Measurements from ENCODE around the gene BRD9.

Gene BRD9

DNA sequence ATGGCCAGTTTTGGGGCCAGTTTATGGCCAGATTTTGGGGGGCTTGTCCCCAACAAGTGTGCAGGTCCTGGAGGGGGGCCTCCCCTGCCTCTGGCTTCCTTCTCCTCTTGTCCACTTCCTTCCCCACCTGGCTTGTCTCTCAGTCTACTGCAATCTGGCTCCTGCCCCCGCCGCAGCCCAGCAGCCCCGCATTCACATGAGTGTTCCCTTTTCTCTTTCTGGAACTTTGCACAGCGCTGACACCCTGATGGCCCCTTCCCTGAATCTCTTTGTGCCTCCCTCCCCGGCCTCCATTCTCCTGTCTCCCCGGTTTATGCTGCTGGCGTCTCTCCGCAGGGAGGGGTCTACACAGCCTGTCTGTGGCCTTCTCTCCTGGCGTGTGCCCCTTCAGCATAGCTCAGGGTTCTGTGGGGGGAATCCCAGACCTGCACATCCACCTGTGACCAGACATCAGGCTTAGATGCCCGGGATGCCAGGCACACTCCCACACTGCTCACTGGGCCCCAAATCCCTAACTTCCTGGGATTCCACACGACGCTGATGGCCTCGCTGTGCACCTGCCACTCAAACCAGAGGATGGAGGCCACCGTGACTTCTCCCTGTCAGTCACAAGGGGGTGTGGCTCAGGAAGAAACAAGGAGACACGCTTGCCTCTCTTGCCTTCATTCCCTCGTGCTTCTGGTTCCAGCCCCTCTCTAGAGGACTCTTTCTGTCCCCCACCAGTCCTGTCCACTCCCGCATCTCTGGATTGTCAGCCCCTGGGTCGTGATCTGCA is 17.6 kb upstream of the BRD9 start:
- Histone ChIP-seq H3K36me3 (replicated peaks; ENCODE audit: low read depth, low read length) (peaks cover 9% of the 10 kb centered on the region), H3K4me3 (ENCODE audit: low read length) (no peak overlapping the region), H3K27ac (ENCODE audit: low read length) (no peak overlapping the region), H4K20me1 (ENCODE audit: insufficient read depth, low read length) (no peaks in the 10 kb centered on the region), H2AFZ (ENCODE audit: low read depth, low read length) (no peak overlapping the region), H3K9ac (ENCODE audit: low read length) (no peak overlapping the region), H3K9me3 (ENCODE audit: insufficient read depth, low read length) (no peaks in the 10 kb centered on the region), H3K4me2 (ENCODE audit: low read length) (no peak overlapping the region), H3K4me1 (ENCODE audit: low read length) (no peaks in the 10 kb centered on the region), H3K79me2 (ENCODE audit: low read length) (no peaks in the 10 kb centered on the region), H3K27me3 (ENCODE audit: low read depth, low read length) (no peaks in the 10 kb centered on the region)
- TF ChIP-seq EZH2phosphoT487 (IDR thresholded peaks at IDR 0.05; ENCODE audit: low read depth) (no peak), CTCF (IDR thresholded peaks at IDR 0.05; ENCODE audit: low read depth, low read length) (no peak)

DNA sequence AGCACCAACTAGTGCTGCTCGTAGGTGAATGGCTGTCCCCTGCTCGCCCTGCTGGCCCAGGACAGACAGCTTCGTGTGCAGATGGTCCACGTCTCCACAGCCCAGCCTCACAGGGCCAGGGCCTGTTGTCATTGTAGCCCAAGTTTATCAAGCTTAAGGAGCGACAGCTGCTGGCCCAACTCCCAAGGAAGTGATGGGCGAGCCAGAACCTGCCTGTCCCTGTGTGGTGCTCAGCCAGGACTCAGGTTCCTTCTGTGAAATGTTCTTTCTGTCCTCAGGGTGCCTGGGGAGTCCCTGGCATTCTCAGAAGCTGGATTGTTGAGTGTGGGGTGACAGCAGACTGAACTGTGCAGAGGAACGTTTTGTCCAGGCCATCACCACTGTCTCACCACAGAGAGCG is 16.5 kb upstream of the BRD9 start:
- Histone ChIP-seq H3K27me3 (ENCODE audit: low read depth, low read length) (no peaks in the 10 kb centered on the region), H2AFZ (ENCODE audit: low read depth, low read length) (no peak overlapping the region), H3K4me3 (ENCODE audit: low read length) (no peak overlapping the region), H3K36me3 (replicated peaks; ENCODE audit: low read depth, low read length) (peaks cover 17% of the 10 kb centered on the region), H3K4me1 (ENCODE audit: low read length) (no peaks in the 10 kb centered on the region), H3K9me3 (ENCODE audit: insufficient read depth, low read length) (no peaks in the 10 kb centered on the region), H3K9ac (ENCODE audit: low read length) (no peak overlapping the region), H3K79me2 (ENCODE audit: low read length) (no peaks in the 10 kb centered on the region), H4K20me1 (ENCODE audit: insufficient read depth, low read length) (no peaks in the 10 kb centered on the region), H3K27ac (ENCODE audit: low read length) (no peak overlapping the region), H3K4me2 (ENCODE audit: low read length) (no peak overlapping the region)
- no peak for TF ChIP-seq CTCF (IDR thresholded peaks at IDR 0.05; ENCODE audit: low read depth, low read length)
- TF ChIP-seq EZH2phosphoT487 (IDR thresholded peaks at IDR 0.05; ENCODE audit: low read depth) = no peak

DNA sequence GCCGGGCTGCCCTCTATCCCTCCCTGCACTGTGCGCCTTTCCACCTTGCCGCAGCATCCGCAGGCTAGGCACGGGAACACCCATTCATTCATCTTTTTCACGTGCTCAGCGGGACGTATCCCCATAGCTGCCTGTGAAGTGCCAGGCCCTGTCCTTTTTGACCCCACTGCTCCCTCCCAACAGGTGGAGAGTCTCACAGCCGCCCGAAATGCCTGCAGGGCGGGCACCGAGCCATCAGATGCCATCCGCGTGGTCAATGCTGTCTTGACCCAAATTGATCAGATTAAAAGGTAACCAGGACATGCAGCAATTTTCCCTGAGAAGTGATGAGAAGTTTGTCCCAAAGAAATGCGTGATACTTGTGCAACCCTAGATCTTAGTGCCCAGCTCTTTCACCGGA is 15.6 kb upstream of the BRD9 start:
- Histone ChIP-seq H3K27ac (ENCODE audit: low read length) (no peak overlapping the region), H4K20me1 (ENCODE audit: insufficient read depth, low read length) (no peaks in the 10 kb centered on the region), H3K4me2 (ENCODE audit: low read length) (no peak overlapping the region), H3K4me3 (ENCODE audit: low read length) (no peak overlapping the region), H3K27me3 (ENCODE audit: low read depth, low read length) (no peaks in the 10 kb centered on the region), H3K9ac (ENCODE audit: low read length) (no peak overlapping the region), H3K9me3 (ENCODE audit: insufficient read depth, low read length) (no peaks in the 10 kb centered on the region), H3K4me1 (ENCODE audit: low read length) (no peaks in the 10 kb centered on the region), H3K79me2 (ENCODE audit: low read length) (no peaks in the 10 kb centered on the region), H3K36me3 (replicated peaks; ENCODE audit: low read depth, low read length) (peaks cover 13% of the 10 kb centered on the region), H2AFZ (ENCODE audit: low read depth, low read length) (no peak overlapping the region)
- no peak for TF ChIP-seq EZH2phosphoT487 (IDR thresholded peaks at IDR 0.05; ENCODE audit: low read depth)
- TF ChIP-seq CTCF (IDR thresholded peaks at IDR 0.05; ENCODE audit: low read depth, low read length) = no peak

- H3K9ac ChIP-seq (ENCODE audit: low read length) = no peak overlapping the region
- no peak overlapping the region for H3K27ac ChIP-seq (ENCODE audit: low read length)
- H3K4me3 ChIP-seq (ENCODE audit: low read length) = no peak overlapping the region
- H3K4me1 ChIP-seq (ENCODE audit: low read length) = no peaks in the 10 kb centered on the region
- H4K20me1 ChIP-seq (ENCODE audit: insufficient read depth, low read length) = no peaks in the 10 kb centered on the region
- no peaks in the 10 kb centered on the region for H3K9me3 ChIP-seq (ENCODE audit: insufficient read depth, low read length)
- no peaks in the 10 kb centered on the region for H3K27me3 ChIP-seq (ENCODE audit: low read depth, low read length)
- no peak overlapping the region for H3K4me2 ChIP-seq (ENCODE audit: low read length)
- no peak overlapping the region for H2AFZ ChIP-seq (ENCODE audit: low read depth, low read length)
- TF ChIP-seq CTCF (IDR thresholded peaks at IDR 0.05; ENCODE audit: low read depth, low read length) (no peak), EZH2phosphoT487 (IDR thresholded peaks at IDR 0.05; ENCODE audit: low read depth) (no peak)
- H3K79me2 ChIP-seq (ENCODE audit: low read length) = no peaks in the 10 kb centered on the region
- H3K36me3 ChIP-seq (replicated peaks; ENCODE audit: low read depth, low read length) = peaks cover 13% of the 10 kb centered on the region
Observed at GRCh38 chr5:907366-907910, 14.8 kb upstream of the BRD9 start.
